Purkinje cell (primary cell): ENCODE data around the gene KCNK1. TPM values are rescaled to one million over a fixed set of nuclear protein-coding genes. Genes with fewer than 3 reads are reported as not detected.

Experiments
- polyA plus RNA-seq: library from polyadenylated mRNA; unstranded; fragments of >200 nt; fragmentation: Nextera tagmentation; gene quantifications from 2 replicates; pipeline ENCODE4 v1.2.1, GENCODE V29; 2014

The KCNK1 gene
- 160 and 186 TPM in 2 replicates for polyA plus RNA-seq

GRCh38 chr1:233613252-233614172, at the start of gene KCNK1:
KCNK1 (plus strand) TSS chr1:233614106; CDS start chr1:233614172, 66 bp downstream.

